NCI-H187 treated with DMSO at 0.1 percent for 48 hours (cell line): Measurements from ENCODE around the gene MYEOV.

Source experiments
- DNase-seq: peaks from one replicate; lab custom pipeline; 2025; lab: John Stamatoyannopoulos, UW

MYEOV gene

DNA sequence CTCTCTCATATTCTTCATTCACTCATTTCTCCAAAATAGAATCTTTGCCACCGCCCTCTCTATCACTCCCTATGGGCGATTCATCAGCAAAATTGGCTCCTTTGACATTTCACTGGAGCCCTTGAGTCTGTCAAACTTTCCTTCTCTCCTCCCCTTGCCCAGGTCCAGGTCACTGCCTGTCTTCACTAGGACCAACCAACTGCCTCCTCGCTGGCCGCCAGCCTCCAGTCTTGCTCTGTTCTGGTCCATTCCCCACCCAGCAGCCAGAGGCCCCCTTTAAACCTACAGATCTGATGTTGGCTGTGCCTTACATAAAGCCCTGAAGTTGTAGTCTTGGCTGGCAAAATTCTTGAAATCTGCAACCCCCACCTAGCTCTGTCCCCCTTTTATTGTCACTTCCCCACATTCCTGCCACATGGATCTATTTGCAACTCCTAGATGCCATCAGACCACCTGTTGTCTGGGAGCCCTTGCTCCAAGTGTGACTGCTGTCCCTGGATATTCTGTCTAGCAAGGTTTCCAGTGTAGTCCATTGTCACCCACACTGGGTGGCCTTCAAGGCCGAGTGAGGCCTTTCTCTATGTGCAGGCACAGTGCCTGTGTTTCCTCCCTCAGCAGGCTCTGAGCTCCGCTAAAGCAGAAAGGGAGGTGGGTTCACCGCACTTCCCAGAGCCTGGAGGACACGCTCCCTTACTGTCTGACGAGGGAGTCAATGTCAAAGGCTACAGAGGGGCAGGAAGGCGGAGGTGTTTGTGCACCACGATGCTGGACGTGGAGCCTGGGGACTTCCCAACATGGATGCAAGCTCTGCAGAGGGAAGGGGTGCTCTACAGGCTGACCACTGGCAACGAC, 25.5 kb downstream of the MYEOV start:
- no peak for DNase-seq

DNA sequence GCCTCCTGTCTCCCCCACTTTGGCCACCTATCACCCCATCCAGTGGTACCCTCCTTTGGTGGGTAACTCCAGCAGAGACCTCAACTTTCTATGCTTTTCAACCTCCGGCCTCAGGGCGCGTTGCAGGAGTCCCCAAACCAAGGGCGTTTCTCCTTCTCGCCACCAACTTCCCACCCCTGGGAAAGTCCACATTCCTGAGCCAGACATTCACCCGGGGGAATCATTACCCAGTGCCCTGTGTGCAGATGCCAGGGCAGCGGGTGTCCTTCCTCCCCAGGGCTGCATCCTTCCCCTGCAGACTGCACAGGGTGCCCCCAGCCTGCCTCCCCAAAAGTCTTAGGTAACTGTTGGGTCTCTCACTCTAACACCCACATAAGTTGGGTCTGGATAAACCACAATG, 26.4 kb downstream of the MYEOV start:
- no peak for DNase-seq

GRCh38 chr11:69320756-69321741, 27.1 kb downstream of the MYEOV start:
- no peak for DNase-seq

GRCh38 chr11:69321877-69322361, 28.0 kb downstream of the MYEOV start:
- no peak for DNase-seq

- DNase-seq = no peak
These were observed 31.5 kb downstream of the MYEOV start for GRCh38 chr11:69325446-69325845.

DNA sequence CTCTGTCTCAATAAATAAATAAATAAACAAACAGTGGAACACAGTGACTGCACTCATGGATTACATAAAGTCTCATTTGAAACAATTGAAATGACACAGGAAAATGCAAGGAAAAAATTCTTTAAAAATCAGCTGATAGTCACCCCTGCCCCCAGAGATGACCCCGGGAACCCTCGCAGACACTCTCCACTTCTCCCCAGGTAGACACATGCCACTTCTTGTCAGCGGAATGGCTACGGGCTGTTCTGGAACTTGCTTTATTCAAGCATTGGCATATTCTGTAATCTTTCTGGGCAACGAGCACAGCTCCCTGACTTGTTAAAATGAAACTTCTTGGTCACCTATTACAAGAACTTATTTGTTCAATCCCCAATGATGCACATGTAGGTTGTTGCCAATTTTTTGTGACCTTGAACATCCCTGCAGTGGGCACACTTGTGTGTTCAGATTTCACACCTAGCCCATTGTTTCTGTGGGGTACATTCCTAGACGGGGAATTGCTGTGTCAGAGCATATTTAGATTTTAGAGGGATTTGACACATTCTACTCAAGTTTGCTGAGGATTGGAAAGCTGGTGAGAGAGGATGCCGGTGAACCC, 32.8 kb downstream of the MYEOV start:
- DNase-seq = no peak

DNA sequence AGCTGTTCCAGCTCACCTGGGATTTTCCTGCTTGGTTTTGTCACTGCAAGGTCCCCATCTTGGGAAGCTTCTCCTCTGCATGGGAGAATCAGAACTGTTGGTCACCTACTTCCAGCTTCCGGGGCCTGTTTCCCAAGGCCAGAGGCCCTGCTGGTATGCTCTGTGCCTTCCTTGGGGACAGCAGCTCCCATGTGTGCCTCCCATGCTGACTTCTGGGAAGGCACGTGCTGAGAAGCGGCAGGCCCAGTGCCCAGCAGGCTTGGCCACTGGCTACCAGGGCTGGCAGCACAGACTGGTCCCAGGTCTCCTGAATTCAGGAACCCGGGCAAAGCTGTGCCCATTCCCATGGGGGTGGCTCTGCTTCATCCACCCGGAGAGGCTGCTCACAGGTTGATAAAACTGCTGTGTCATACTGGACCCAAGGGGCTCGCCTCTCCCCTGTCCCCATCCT, 33.8 kb downstream of the MYEOV start:
- DNase-seq = no peak

GRCh38 chr11:69328231-69328630, 34.3 kb downstream of the MYEOV start:
- no peak for DNase-seq

- no peak for DNase-seq
These were observed 35.6 kb downstream of the MYEOV start for GRCh38 chr11:69329581-69329980.

GRCh38 chr11:69330330-69330729, 36.4 kb downstream of the MYEOV start:
- DNase-seq = no peak

GRCh38 chr11:69333149-69333710, 39.3 kb downstream of the MYEOV start:
- no peak for DNase-seq

DNA sequence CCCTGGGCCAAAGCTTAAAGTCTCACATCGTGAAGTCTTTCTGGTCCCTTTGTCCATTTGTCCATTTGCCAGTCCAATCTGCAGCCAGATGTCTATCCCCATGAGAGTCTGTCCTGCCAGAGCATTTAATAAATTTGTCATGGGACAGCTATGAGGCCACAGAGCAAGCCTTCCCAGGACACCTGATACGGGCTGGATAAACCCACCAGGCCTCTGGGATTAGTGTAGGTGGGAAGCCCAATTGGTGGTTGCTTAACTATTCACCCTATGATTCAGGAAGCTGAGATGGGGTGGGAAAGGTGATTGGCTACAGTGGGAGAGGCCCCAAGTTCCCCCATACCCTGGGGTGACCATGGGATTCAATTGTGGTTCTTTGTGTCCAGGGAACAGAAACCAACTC, 39.9 kb downstream of the MYEOV start:
- no peak for DNase-seq

- DNase-seq = no peak
These were observed 41.2 kb downstream of the MYEOV start for GRCh38 chr11:69335007-69335780.

GRCh38 chr11:69335781-69336405, 41.9 kb downstream of the MYEOV start:
- DNase-seq = no peak

DNA sequence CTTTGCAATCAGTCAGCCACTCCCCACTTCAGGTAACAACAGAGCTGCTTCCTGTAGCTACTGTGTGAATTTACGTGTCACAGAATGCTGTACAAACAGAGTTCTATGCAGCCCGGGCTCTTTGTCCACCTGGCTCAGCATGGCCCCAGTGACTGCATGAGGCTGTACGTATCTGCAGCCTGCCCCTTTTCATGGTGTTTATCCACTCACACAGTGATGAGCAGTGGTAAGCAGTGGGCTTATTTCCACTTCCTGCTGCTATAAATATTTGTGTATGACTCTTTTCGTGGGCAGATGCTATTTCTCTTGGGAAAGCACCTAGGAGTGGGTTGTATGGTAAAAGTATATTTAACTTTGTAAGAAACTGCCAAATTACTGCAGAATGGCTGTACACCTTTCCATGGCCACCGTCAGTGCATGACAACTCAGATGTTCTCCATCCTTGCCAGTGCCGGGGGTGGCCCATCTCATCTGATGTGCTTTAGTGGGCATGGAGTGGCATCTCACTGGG, 43.3 kb downstream of the MYEOV start:
- no peak for DNase-seq

DNA sequence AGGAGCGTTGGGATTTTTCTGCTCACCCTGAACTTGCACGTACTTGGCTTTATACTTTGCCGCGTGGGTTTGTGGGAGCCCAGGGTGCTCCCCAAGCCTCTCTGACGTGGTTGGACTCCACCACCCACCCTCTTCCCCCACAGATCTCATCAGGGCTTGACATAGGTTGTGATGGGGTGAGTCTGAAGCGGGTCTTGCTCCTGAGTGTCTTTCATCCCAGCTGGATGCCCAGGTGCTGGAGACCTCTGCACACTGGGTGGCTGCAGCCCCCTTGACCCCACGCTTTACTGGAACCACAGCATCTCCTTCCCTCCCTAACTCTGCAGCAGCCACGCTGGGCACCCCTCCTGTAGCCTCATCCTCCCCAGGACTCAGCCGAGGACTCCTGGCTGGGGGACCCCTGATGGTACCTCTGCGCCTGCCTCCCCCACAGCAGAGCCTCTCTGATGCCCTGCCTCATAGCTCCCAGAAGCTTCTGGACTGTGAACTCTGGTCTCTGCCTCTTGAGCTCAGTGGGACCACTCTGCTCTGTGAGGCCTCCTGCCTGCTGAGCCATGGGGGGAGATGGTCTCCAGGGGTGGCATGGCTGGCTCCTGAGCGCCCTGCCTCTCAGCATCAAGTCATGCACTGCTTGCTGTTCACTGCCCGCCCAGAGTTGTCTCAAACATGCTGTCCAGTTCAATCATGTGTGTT, 45.2 kb downstream of the MYEOV start:
- DNase-seq = no peak

DNA sequence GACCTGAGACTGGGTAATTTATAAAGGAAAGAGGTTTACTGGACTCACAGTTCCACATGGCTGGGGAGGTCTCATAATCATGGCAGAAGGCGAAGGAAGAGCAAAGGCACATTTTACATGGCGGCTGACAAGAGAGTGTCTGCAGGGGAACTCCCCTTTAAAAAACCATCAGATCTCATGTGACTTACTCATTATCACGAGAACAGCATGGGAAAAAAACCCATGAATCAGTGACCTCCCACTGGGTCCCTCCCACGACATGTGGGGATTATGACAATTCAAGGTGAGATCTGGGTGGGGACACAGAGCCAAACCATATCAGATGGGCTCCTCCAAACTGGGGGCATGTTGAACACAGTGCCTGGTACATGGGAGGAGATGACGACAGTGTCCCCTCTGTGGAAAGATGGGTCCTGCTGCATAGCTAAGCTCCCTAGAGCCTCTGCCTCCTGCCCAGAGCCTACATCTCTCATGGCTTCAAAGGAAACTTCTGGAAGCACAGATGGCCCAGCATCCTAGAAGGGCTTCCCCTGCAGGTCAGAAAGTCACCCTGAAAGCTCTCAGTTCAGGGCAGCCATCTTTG, 46.1 kb downstream of the MYEOV start:
- DNase-seq = no peak

DNA sequence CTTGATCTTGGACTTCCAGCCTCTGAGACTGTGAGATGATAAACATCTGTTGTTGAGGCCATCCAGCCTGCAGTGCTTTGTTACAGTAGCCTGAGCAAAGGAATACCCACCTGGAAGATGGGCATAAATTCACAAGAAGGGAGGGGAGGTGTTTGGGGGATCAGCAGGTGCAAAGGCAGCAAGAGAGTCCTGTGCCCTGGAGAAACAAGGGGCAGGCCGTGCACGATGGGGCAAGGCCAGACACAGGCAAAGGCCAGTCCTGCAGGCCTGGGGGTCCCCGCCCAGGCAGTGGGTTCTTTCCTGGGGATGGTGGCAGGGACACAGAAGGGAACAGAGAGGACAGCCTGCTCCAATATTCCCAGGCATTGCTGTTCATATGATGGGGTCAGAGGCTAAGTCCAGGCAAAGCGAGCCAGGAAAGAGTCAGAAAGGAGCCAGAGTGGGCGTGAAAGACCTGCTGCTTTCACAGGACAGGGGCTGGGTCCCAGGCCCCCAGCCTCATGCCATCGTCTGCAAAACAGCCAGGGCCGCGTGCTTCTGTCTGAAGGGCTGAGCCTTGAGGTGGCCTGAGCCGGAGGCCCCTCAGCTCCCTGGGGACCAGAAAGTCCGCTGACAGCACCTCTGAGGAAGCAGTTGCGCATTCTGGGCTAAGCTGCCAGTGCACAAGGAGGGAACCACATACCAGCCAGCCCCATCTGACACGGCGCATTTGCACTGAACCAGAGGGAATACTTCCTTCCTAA, 48.8 kb downstream of the MYEOV start:
- no peak for DNase-seq
